ENCODE measurements around the gene GPR78.

The GPR78 gene

GRCh38 chr4:8537041-8537461 lies 43.1 kb upstream of the GPR78 start:
- no peak overlapping the region for H3K4me3 ChIP-seq (ENCODE audit: low read length)

GRCh38 chr4:8538076-8538702 lies 42.0 kb upstream of the GPR78 start:
- Histone ChIP-seq H3F3A (ENCODE audit: insufficient read depth, low read length) (peaks cover 14% of the 10 kb centered on the region), H3K4me1 (ENCODE audit: low read length) (peaks cover 23% of the 10 kb centered on the region), H2AFZ (ENCODE audit: low read length) (no peak overlapping the region), H3K9me2 (replicated peaks; ENCODE audit: insufficient read depth, low read length) (no peaks in the 10 kb centered on the region), H3K27ac (ENCODE audit: low read length) (no peak overlapping the region), H3K79me2 (ENCODE audit: low read length) (no peaks in the 10 kb centered on the region), H4K20me1 (ENCODE audit: insufficient read depth, low read length) (no peaks in the 10 kb centered on the region), H3K27me3 (replicated peaks; ENCODE audit: insufficient read depth, low read length) (0 out of 2 replicates have a peak, but pooled peaks cover 10% of the 10 kb centered on the region), H3K9ac (ENCODE audit: low read length) (no peak overlapping the region), H3K9me3 (replicated peaks; ENCODE audit: insufficient read depth, low read length) (no peaks in the 10 kb centered on the region), H3K4me2 (ENCODE audit: low read depth, low read length) (no peak overlapping the region), H3K4me3 (ENCODE audit: low read length) (no peak overlapping the region), H3K36me3 (replicated peaks; ENCODE audit: insufficient read depth, low read length) (no peaks in the 10 kb centered on the region)
- TF ChIP-seq EZH2 (optimal IDR thresholded peaks at IDR 0.05; ENCODE audit: low read depth, low read length) (no peak), EZH2phosphoT487 (IDR thresholded peaks at IDR 0.05; ENCODE audit: low read length) (no peak), CTCF (IDR thresholded peaks at IDR 0.05; ENCODE audit: low read length) (no peak)
- no peak for DNase-seq

More at GRCh38 chr4:8537041-8537461, 43.1 kb upstream of the GPR78 start:
- H3K4me2 ChIP-seq (ENCODE audit: low read depth, low read length): no peak overlapping the region
- no peaks in the 10 kb centered on the region for H3K36me3 ChIP-seq (replicated peaks; ENCODE audit: insufficient read depth, low read length)
- H3K9me2 ChIP-seq (replicated peaks; ENCODE audit: insufficient read depth, low read length): no peaks in the 10 kb centered on the region
- H3K9me3 ChIP-seq (replicated peaks; ENCODE audit: insufficient read depth, low read length): no peaks in the 10 kb centered on the region
- no peaks in the 10 kb centered on the region for H3K79me2 ChIP-seq (ENCODE audit: low read length)
- no peak overlapping the region for H3K27ac ChIP-seq (ENCODE audit: low read length)
- TF ChIP-seq EZH2phosphoT487 (IDR thresholded peaks at IDR 0.05; ENCODE audit: low read length): no peak
- TF ChIP-seq EZH2 (optimal IDR thresholded peaks at IDR 0.05; ENCODE audit: low read depth, low read length): no peak
- TF ChIP-seq CTCF (IDR thresholded peaks at IDR 0.05; ENCODE audit: low read length): no peak
- H3K27me3 ChIP-seq (replicated peaks; ENCODE audit: insufficient read depth, low read length): peaks cover 11% of the 10 kb centered on the region; the same call in 1 of the 2 replicates
- H3K4me1 ChIP-seq (ENCODE audit: low read length): peaks cover 26% of the 10 kb centered on the region
- no peaks in the 10 kb centered on the region for H4K20me1 ChIP-seq (ENCODE audit: insufficient read depth, low read length)
- H3F3A ChIP-seq (ENCODE audit: insufficient read depth, low read length): peaks cover 16% of the 10 kb centered on the region
- H2AFZ ChIP-seq (ENCODE audit: low read length): no peak overlapping the region
- DNase-seq: no peak
- H3K9ac ChIP-seq (ENCODE audit: low read length): no peak overlapping the region

- H3K79me2 ChIP-seq (ENCODE audit: low read length): no peaks in the 10 kb centered on the region
- no peak overlapping the region for H3K4me3 ChIP-seq (ENCODE audit: low read length)
- no peak overlapping the region for H3K27ac ChIP-seq (ENCODE audit: low read length)
- no peak overlapping the region for H3K4me2 ChIP-seq (ENCODE audit: low read depth, low read length)
- H3K9me2 ChIP-seq (replicated peaks; ENCODE audit: insufficient read depth, low read length): no peaks in the 10 kb centered on the region
- H3K36me3 ChIP-seq (replicated peaks; ENCODE audit: insufficient read depth, low read length): no peaks in the 10 kb centered on the region
- no peak for DNase-seq
- peaks cover 7% of the 10 kb centered on the region for H3F3A ChIP-seq (ENCODE audit: insufficient read depth, low read length)
- peaks cover 13% of the 10 kb centered on the region for H3K27me3 ChIP-seq (replicated peaks; ENCODE audit: insufficient read depth, low read length)
- TF ChIP-seq CTCF (IDR thresholded peaks at IDR 0.05; ENCODE audit: low read length): no peak
- TF ChIP-seq EZH2phosphoT487 (IDR thresholded peaks at IDR 0.05; ENCODE audit: low read length): no peak
- no peak for TF ChIP-seq EZH2 (optimal IDR thresholded peaks at IDR 0.05; ENCODE audit: low read depth, low read length)
- H3K4me1 ChIP-seq (ENCODE audit: low read length): peaks cover 19% of the 10 kb centered on the region
- H4K20me1 ChIP-seq (ENCODE audit: insufficient read depth, low read length): no peaks in the 10 kb centered on the region
- no peak overlapping the region for H2AFZ ChIP-seq (ENCODE audit: low read length)
- no peaks in the 10 kb centered on the region for H3K9me3 ChIP-seq (replicated peaks; ENCODE audit: insufficient read depth, low read length)
- H3K9ac ChIP-seq (ENCODE audit: low read length): no peak overlapping the region
These were observed 41.3 kb upstream of the GPR78 start for GRCh38 chr4:8538703-8539567.

All from MM.1S (cell line).